NCI-H2196 treated with DMSO at 0.1 percent for 48 hours (cell line): Measurements from ENCODE around the gene EMX1.

Source experiments
- DNase-seq: peaks from one replicate; lab custom pipeline; 2025; ENCODE audit not compliant: unreplicated experiment; lab: John Stamatoyannopoulos, UW

The EMX1 gene

GRCh38 chr2:72924353-72925240, 7.3 kb downstream of the EMX1 start:
- DNase-seq = no peak

DNA sequence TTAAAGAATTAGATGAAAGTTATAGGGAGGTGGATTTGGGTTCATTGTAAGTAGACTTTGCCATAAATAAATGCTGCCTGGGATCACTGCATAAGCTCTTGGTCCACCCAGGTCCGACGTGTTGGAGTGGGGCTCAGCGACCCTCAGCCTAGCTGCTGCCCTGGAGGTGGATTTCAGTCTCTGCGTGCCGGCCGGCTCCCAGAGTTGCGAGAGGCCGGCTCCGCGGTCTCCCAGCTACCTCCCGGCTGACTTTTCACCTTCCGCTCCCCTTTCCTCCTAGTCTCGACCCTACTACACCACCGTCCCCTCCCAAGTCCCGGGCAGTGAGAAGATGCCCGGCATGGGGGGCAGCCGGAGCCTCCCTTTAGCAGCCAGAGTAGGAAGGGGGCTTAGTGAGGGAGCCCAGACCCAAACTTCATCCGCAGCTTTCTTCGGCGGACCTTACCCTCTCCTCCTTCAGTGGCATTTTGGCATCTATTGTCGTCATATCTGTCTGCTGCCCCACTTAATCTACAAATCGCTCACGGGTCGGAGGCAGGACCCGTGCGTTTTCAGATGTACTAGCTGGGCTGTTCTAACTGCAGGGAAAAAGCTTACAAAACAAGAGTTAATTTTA, 8.1 kb downstream of the EMX1 start:
- no peak for DNase-seq

- no peak for DNase-seq
Measured at GRCh38 chr2:72926368-72926767, 9.0 kb downstream of the EMX1 start.

DNA sequence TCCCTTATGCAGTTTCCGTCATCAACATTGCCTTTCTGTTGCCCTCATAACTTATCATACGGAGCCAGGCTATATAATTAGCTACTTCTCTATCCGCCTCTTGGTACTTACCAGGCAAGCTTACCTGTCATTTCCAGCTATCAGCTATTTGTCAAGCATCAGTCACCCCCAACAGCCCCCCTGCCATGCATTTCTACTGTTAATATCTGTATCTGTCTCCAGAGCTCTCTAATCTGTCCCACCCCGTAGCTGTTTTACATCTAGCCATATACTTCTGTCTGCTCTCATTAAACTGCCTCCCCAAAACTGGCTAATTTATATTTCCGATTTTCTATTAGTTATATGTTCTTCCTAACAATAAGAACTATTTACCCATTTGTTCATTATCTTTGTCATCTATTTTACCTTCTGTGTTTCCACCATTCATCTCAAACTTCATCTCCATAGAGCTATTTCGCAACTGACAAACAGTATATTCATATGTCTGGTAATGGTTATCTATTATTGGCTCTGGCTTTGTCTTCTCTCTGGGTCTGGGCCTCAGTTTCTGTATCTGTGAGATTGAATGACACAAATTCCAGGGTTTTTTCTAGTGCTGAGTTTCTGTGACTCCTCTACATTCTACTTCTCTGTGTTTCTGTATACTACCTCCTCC, 9.6 kb downstream of the EMX1 start:
- DNase-seq = no peak

- DNase-seq = no peak
Measured at GRCh38 chr2:72927619-72928550, 10.6 kb downstream of the EMX1 start.

GRCh38 chr2:72929010-72929409, 11.7 kb downstream of the EMX1 start:
- no peak for DNase-seq

DNA sequence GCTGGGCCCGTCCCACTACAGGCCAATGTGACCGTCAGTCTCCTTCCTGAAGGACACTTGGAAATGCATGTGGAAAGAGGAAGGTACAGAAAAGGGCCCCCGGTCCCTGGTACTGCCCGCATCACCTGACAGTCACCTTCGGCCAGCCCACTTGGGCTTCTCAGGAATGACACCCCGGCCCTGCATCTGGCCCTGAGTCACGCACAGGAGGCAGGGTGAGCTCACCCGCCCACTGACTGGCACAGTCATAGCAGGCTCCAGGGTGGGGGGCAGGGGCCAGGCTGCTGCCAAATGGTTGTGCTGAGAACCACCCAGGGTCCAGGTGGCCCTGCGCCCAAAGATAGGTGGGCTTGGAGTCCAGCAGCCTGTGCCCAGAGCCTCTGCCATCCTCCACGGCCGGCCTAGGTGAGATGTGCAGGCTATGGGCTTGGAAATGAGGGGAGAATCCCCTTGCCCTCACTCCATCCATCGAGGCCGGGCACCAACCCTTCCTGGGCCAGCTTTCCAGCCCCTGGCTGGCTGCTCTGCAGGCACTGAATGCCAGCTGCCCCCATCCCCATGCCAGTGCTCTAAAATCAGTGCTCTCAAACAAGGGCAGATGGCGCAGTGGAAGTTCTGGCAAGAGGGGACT, 14.1 kb downstream of the EMX1 start:
- DNase-seq = no peak

- no peak for DNase-seq
Measured at GRCh38 chr2:72932045-72932740, 14.9 kb downstream of the EMX1 start.

- no peak for DNase-seq
Measured at GRCh38 chr2:72932805-72933204, 15.5 kb downstream of the EMX1 start.

DNA sequence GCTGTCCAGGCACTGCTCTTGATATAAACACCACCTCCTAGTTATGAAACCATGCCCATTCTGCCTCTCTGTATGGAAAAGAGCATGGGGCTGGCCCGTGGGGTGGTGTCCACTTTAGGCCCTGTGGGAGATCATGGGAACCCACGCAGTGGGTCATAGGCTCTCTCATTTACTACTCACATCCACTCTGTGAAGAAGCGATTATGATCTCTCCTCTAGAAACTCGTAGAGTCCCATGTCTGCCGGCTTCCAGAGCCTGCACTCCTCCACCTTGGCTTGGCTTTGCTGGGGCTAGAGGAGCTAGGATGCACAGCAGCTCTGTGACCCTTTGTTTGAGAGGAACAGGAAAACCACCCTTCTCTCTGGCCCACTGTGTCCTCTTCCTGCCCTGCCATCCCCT, 15.9 kb downstream of the EMX1 start:
- DNase-seq = no peak

GRCh38 chr2:72933646-72934151, 16.4 kb downstream of the EMX1 start:
- DNase-seq = no peak

DNA sequence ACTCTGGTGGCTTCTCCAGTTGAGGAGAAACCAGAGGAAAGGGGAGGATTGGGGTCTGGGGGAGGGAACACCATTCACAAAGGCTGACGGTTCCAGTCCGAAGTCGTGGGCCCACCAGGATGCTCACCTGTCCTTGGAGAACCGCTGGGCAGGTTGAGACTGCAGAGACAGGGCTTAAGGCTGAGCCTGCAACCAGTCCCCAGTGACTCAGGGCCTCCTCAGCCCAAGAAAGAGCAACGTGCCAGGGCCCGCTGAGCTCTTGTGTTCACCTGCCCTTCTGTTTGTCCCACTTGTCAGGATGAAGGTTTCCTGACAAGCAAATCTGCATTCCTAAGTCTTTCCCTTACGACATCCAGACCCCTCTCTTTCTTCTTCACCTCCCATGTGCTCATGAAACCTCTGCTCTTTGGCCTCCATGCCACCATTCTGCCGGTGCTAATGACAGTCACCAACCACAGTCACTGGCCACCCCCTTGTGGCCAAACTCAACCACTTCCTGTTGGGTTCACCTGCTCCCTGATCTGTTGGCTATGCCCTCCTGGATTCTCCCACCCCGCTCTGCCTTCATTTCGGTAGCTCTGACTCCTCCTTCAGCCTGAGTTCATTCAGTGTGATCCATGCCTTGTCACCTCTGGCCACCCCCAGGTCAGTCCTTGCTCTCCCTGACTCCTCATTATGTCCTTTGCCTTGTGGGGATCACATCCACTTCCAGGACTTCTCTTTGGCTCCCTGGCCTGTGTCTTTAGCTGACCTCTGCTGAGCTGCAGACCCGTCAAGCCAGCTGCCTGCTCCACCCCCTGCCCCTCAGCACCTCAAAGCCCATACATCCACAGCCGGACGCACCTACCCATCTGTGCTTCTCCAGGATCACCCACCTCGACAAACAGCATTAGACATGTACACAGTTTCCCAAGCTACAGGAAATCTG, 17.6 kb downstream of the EMX1 start:
- DNase-seq = no peak

DNA sequence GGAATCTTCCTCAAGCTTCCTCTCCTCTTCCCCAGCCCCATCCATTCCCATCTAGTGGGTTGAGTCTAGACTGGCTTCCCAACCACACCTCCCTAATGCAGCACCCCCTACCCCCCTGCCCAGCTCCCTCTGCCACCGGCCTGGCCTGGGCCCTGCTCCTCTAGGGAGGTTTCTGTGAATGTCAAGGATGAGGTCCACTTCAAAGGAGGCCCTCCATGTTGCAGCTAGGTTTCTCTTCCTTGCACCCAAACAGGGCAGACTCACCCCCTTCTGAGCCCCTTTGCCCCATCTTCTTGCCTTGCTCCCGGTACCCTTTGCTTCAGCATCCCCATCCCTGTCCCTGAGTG, 18.3 kb downstream of the EMX1 start:
- no peak for DNase-seq

DNA sequence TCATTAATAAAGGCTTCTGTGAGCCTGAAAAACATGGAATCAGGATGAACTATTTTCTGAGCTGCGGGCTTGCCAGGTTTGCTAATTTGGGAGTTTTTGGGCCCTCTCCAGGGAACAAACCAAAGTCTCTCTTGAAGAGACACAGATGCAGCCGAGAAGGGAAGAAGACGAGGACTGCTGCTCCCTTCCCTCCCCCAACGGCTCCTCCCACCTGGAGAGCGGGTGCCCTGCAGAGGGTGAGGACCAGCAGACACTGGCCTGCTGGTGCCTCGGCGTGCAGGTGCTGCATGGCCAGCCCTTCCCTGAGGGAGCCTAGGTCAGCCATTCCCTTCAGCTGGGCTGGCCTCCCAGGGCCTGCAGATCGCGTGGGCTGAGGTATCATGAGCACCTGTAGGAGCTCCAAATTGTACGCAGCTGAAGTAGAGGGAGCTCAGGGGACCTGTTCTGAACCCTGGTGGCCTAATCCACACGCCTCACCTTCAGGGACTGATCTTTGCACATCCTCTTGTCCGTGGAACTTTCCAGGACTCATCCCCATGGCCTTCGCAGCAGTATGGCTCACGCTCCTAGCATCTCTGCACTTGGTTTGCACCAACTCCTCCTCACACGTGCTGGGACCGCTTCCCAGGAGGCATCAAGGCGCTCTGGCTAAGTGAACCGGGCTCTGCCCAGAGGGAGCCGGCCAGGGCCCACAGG, 19.5 kb downstream of the EMX1 start:
- DNase-seq = no peak

DNA sequence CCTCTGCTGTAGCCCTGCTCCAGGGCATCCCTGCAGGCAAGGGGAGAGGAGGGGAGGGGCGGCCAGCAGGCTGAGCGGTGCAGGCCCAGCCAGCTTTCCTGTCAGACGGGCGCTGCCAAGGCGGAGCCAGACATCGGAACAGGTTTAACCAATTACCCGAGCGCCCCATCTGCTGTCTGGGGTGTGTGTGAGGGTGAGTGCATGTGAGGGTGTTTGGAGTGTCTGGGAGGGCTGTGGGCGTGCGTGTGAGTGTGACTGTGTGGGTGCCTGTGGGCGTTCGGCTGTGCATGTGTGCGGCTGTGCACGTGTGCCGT, 20.0 kb downstream of the EMX1 start:
- no peak for DNase-seq

GRCh38 chr2:72938455-72938854, 21.1 kb downstream of the EMX1 start:
- DNase-seq = no peak

DNA sequence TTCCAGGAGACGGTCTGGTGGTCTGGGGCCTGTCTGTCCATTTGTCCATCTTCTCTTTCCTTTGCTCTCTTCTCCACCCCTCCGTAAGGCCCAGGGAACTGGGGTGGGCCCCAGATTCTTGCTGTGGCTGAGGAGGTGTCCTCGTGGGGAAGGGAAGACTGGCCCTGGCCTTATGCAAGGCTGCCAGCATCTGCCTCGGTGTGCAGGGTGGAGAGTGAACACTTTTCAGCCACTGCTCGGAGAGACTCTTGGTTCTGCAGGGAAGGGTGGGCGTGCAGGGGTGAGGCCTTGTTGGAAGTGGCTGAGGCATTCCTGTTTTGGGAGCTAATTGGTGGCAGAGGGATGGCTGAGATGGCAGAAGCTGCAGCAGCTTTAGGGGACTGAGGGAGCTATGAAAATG, 23.0 kb downstream of the EMX1 start:
- DNase-seq = no peak

- no peak for DNase-seq
Measured at GRCh38 chr2:72940786-72941185, 23.5 kb downstream of the EMX1 start.
